Epithelial cell of proximal tubule (primary cell): Measurements from ENCODE around the gene TNNI2. TPM values are rescaled to one million over a fixed set of nuclear protein-coding genes. Genes with fewer than 3 reads are reported as not detected.
"Not testable (repeated sequence)": the region's sequence is repeated elsewhere in the genome, so short reads cannot be mapped to it uniquely, and the experiment has no call there.

ENCODE experiments used
- DNase-seq: peaks from one replicate; pipeline ENCODE4 v3.0.0-alpha.2; 2011; ENCODE audit warnings: low read depth
- H3K4me3 ChIP-seq: 2 replicates; pipeline ENCODE4 v1.5.1; 2011; ENCODE audit warnings: low read depth, mild to moderate bottlenecking, low read length
- CTCF ChIP-seq: conservative IDR thresholded peaks from 2 replicates; pipeline ENCODE4 v1.5.1; 2012; ENCODE audit warnings: low read depth, mild to moderate bottlenecking, low read length
- total RNA-seq: library from RNA; depleted of rRNA; stranded (reverse); fragments of >200 nt; gene quantifications from 2 replicates; pipeline ENCODE4 v1.2.3, GENCODE V29; 2015

Gene TNNI2
- total RNA-seq, 1 donor from 2014 or later: not detected

- H3K4me3 ChIP-seq: no peak overlapping the region
- no peak for TF ChIP-seq CTCF
- no peak for DNase-seq
These were observed 45.5 kb downstream of the TNNI2 start for GRCh38 chr11:1884303-1884700.

- not testable (repeated sequence) for H3K4me3 ChIP-seq, DNase-seq
These were observed 47.8 kb downstream of the TNNI2 start for GRCh38 chr11:1886551-1886950.

GRCh38 chr11:1887451-1888346 lies 48.9 kb downstream of the TNNI2 start:
- no peak for DNase-seq
- TF ChIP-seq CTCF: no peak
- no peak overlapping the region for H3K4me3 ChIP-seq

GRCh38 chr11:1888347-1888753 lies 49.6 kb downstream of the TNNI2 start:
- no peak for DNase-seq
- H3K4me3 ChIP-seq: no peak overlapping the region
- no peak for TF ChIP-seq CTCF

- DNase-seq: no peak
- no peak overlapping the region for H3K4me3 ChIP-seq
- no peak for TF ChIP-seq CTCF
These were observed 50.0 kb downstream of the TNNI2 start for GRCh38 chr11:1888811-1889210.

GRCh38 chr11:1889224-1889930 lies 50.6 kb downstream of the TNNI2 start:
- no peak for TF ChIP-seq CTCF
- no peak for DNase-seq
- H3K4me3 ChIP-seq: no peak overlapping the region

GRCh38 chr11:1889941-1890855 lies 51.4 kb downstream of the TNNI2 start:
- H3K4me3 ChIP-seq: no peak overlapping the region
- no peak for DNase-seq
- TF ChIP-seq CTCF: no peak
